ENCODE data around the gene GGN. TPM values are rescaled to one million over a fixed set of nuclear protein-coding genes. Genes with fewer than 3 reads are reported as not detected.

The GGN gene
- total RNA-seq, 1 experiment from 2014 or later = 0.47 TPM

GRCh38 chr19:38350883-38351282 lies 37.0 kb downstream of the GGN start:
- Histone ChIP-seq H2AFZ (ENCODE audit: low read depth, low read length, poor library complexity, severe bottlenecking) (no peak overlapping the region), H3K9ac (ENCODE audit: low read length) (no peak overlapping the region), H3K4me3 (replicated peaks in 1 of 2; ENCODE audit: low read depth in 1 of 2, low read length in 2 of 2) (no peak overlapping the region), H4K20me1 (ENCODE audit: insufficient read depth) (no peaks in the 10 kb centered on the region), H3K4me1 (ENCODE audit: control insufficient read depth in 1 of 2, insufficient read depth in 2 of 2, low read length in 2 of 2) (peaks cover 0 to 12% of the 10 kb centered on the region in 2 experiments; a peak in 2 of 4 replicates), H3K27ac (ENCODE audit: low read depth, low read length) (no peak overlapping the region), H3K79me2 (ENCODE audit: insufficient read depth, low read length) (no peaks in the 10 kb centered on the region), H3K27me3 (ENCODE audit: insufficient read depth, low read length) (no peaks in the 10 kb centered on the region), H3K9me2 (ENCODE audit: insufficient read depth) (no peaks in the 10 kb centered on the region), H3K4me2 (ENCODE audit: low read length) (no peak overlapping the region), H3K36me3 (ENCODE audit: control insufficient read depth in 1 of 2, insufficient read depth in 2 of 2, low read length in 2 of 2) (no peaks in the 10 kb centered on the region), H3K9me3 (ENCODE audit: control insufficient read depth in 1 of 2, insufficient read depth in 1 of 2, low read depth in 1 of 2, low read length in 2 of 2) (no peaks in the 10 kb centered on the region)
- ATAC-seq (no peak), DNase-seq (ENCODE audit: low read depth, low spot score) (no peak)
- intact Hi-C loops (cut with micrococcal nuclease) = no loop called here
- RAD21 ChIA-PET (ENCODE audit: low non-redundant PET in 1 of 2, low total read pairs in 2 of 2, uncharacterized antibody in 2 of 2, unreplicated experiment in 2 of 2) = no interaction called here
- CTCF ChIA-PET = interaction anchor here (0.6 kb wide), 1 partner anchor 52 kb away, joined by 3 read pairs; no protein-coding TSS in a partner anchor
- no TSS peak for BruUV-seq (replicated peaks)
- POLR2A ChIA-PET = no interaction called here
- no peak for TF ChIP-seq FOSL1 (IDR thresholded peaks at IDR 0.05; ENCODE audit: low read depth)
- TF ChIP-seq CTCF (IDR thresholded peaks at IDR 0.05 in 2 of 3, conservative IDR thresholded peaks at IDR 0.05 in 1 of 3; ENCODE audit: borderline replicate concordance in 1 of 3, insufficient read depth in 1 of 3, low read depth in 2 of 3, low read length in 2 of 3) = no peak
- no peak for TF ChIP-seq ZNF274 (IDR thresholded peaks at IDR 0.05; ENCODE audit: low read depth, low read length)
- no peak for TF ChIP-seq ATF3 (IDR thresholded peaks at IDR 0.05)
- no peak for TF ChIP-seq ZBTB33 (IDR thresholded peaks at IDR 0.05; ENCODE audit: extremely low read depth, insufficient replicate concordance, low read length)
- TF ChIP-seq POLR2AphosphoS5 (IDR thresholded peaks at IDR 0.05; ENCODE audit: low read depth, low read length) = no peak
- no peak for TF ChIP-seq RAD21 (IDR thresholded peaks at IDR 0.05; ENCODE audit: low read depth)
- no peak for TF ChIP-seq REST (IDR thresholded peaks at IDR 0.05; ENCODE audit: low read depth)
- no peak for TF ChIP-seq CEBPB (IDR thresholded peaks at IDR 0.05; ENCODE audit: low read depth)
- no peak for TF ChIP-seq EZH2phosphoT487 (IDR thresholded peaks at IDR 0.05; ENCODE audit: borderline replicate concordance)

Measured in HCT116 (cell line).